H7 (cell line): ENCODE data around the gene ARL13A. TPM values are rescaled to one million over a fixed set of nuclear protein-coding genes. Genes with fewer than 3 reads are reported as not detected.

Experiments used
- DNase-seq: peaks from one replicate; pipeline ENCODE4 v3.0.0; 2012
- H3K27me3 ChIP-seq: 2 replicates; pipeline ENCODE4 v1.6.0; 2011; ENCODE audit warnings: mild to moderate bottlenecking, low read length; ENCODE audit not compliant: control insufficient read depth, insufficient read depth
- H3K36me3 ChIP-seq: replicated peaks from 2 replicates; pipeline ENCODE4 v1.5.1; 2011; ENCODE audit warnings: low read length; ENCODE audit not compliant: control insufficient read depth, insufficient read depth
- H3K4me3 ChIP-seq: 2 replicates; pipeline ENCODE4 v1.5.1; 2011; ENCODE audit warnings: low read depth, mild to moderate bottlenecking, control low read depth, low read length, moderate library complexity; ENCODE audit not compliant: insufficient read depth
- total RNA-seq: library from RNA; depleted of rRNA; stranded (reverse); fragments of >200 nt; shearing (Covaris generic); gene quantifications from 2 replicates; pipeline ENCODE4 v1.2.3, GENCODE V29; 2014; rRNA removed

ARL13A gene
- total RNA-seq, 1 experiment from 2014 or later: not detected

DNA sequence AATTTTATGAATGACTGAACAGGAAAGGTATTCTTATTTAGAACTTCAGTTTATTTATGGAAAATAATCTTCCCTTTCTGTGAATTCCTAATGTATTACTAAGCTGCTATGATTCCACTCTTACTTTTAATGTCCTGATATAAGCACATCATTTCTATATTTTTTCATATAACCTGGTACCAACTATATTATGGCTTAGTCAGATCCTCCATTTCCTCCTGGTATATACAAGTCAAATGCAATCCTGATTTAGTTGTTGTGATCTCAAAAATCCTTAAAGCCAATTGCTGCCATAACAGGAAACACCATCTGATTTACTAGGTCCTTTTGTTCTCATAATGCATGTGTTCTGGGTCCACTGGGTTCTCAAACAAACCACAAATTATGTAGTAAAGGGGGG lies 55.6 kb downstream of the ARL13A start:
- Histone ChIP-seq H3K36me3 (peaks cover 4% of the 10 kb centered on the region), H3K4me3 (no peak overlapping the region)
- no peak for DNase-seq

DNA sequence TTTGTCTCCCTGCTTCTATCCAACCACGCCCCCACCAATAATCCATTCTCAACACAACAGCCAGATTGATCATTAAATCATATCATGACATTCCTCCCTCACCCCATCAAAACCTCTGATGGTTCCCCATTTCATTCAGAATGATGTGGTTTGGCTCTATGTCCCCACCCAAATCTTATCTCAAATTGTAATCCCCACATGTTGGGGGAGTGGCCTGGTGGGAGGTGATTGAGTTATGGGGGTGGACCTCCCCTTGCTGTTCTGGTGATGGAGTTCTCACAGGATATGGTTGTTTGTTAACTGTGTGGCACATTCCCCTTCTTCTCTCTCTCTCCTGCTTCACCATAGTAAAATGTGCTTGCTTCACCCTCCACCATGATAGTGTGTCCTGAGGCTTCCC lies 59.1 kb downstream of the ARL13A start:
- no peaks in the 10 kb centered on the region; the same call in 1 of the 2 replicates for H3K36me3 ChIP-seq
- no peak overlapping the region for H3K4me3 ChIP-seq
- no peak for DNase-seq
- H3K27me3 ChIP-seq: no peaks in the 10 kb centered on the region

More for the DNA sequence above, 55.6 kb downstream of the ARL13A start:
- H3K27me3 ChIP-seq: no peaks in the 10 kb centered on the region

DNA sequence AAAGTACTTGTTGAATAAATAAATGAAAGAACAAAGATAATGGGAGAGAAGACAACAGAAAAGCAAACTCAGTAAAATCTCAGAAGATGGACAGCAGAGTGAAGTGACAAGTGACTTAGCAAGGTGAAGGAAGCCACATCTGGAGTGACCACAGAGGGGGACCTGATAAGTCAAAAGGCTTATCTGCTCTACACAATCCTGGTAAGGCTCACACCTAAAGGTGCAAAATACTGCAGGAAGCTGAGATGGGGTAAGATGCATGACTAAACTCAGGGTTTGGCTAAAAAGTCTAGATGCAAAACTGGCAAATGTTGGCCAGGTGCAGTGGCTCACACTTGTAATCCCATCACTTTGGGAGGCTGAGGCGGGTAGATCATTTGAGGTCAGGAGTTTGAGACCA lies 60.2 kb downstream of the ARL13A start:
- DNase-seq: no peak
- no peaks in the 10 kb centered on the region for H3K27me3 ChIP-seq
- H3K4me3 ChIP-seq: no peak overlapping the region
- no peaks in the 10 kb centered on the region; the same call in 1 of the 2 replicates for H3K36me3 ChIP-seq

DNA sequence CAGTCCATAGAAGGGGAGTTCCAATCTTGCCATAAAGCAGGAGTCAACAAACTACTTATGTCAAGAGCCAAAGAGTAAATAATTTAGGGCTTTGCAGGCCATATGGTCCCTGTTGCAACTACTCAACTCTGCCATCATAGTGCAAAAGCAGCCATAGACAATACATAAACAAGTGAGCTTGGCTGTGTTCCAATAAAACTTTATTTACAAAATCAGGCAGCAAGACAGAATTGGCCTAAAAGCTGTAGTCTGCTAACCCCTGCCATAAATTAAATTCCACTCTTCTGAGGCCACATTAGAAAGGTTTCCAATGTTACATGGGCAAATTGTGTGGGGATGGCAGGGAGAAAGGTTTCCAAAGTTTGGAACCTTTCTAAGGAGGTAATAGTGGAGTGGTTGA lies 67.7 kb downstream of the ARL13A start:
- Histone ChIP-seq H3K4me3 (no peak overlapping the region), H3K27me3 (no peaks in the 10 kb centered on the region), H3K36me3 (no peaks in the 10 kb centered on the region; the same call in 1 of the 2 replicates)
- no peak for DNase-seq

DNA sequence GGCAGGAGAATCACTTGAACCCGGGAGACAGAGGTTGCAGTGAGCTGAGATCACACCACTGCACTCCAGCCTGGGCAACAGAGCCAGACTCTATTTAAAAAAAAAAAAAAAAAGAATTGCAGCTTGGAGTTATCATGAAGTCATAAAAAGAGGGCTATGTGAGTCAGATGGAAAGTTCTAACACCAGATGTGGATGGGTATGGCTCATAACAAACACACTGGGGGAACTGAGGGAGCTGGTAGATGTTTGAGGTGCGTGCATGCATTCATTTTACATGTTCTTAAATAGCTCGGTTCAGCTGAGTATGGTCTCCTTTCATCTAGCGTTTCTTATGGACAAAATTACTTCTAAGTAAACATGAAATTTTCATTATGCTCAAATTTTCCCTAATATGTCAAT lies 70.7 kb downstream of the ARL13A start:
- no peak for DNase-seq
- H3K36me3 ChIP-seq: no peaks in the 10 kb centered on the region; the same call in 1 of the 2 replicates
- H3K4me3 ChIP-seq: no peak overlapping the region
- H3K27me3 ChIP-seq: no peaks in the 10 kb centered on the region

Other genes with a start within 250 kb of the ARL13A start
- 1.2 and 2.4 TPM in 2 replicates for gene SYTL4, start 237.6 kb upstream of the ARL13A start, total RNA-seq
- 29.6 and 34.9 TPM in 2 replicates for gene CSTF2, start 149.3 kb upstream of the ARL13A start, total RNA-seq
- not detected in 2 replicates for gene NOX1, start 95.3 kb upstream of the ARL13A start, total RNA-seq
- 0.41 and 0.90 TPM in 2 replicates for gene XKRX, start 40.8 kb upstream of the ARL13A start, total RNA-seq
- 9.8 and 10.6 TPM in 2 replicates for gene TRMT2B, start 82.4 kb downstream of the ARL13A start, total RNA-seq
- 1.4 and 2.3 TPM in 2 replicates for gene TMEM35A, start 109.2 kb downstream of the ARL13A start, total RNA-seq
- gene CENPI, start 128.5 kb downstream of the ARL13A start, total RNA-seq: 21.0 and 25.0 TPM in 2 replicates